GM12874 (cell line): ENCODE data around the gene CLDN19.

Experiments
- TF ChIP-seq, protein P1 (sequence below): IDR thresholded peaks from 2 replicates; pipeline ENCODE4 v1.5.1; 2011; ENCODE audit warnings: low read depth, mild to moderate bottlenecking, control low read depth, low read length, moderate library complexity; ENCODE audit not compliant: insufficient read depth

The CLDN19 gene

DNA sequence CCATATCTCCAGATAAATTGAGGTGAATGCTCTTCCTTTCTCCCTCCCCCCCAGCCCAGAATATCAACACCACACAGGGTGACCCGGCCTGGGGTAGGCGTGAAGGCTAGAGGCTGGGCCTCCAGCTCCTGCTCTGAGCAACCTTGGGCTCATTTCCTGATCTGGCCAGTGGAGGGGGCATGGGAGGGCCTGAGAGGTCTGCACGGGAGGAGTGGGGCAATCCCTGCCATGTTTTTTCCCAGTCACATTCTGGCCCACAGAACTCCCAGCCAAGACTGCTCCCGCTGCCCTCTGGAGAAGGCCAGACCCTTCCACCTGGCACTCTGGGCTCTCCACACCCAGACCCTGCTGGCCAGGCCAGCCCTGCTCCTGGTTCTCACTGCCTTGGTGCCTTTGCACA, 3.9 kb downstream of the CLDN19 start:
- TF ChIP-seq, protein P1, sequence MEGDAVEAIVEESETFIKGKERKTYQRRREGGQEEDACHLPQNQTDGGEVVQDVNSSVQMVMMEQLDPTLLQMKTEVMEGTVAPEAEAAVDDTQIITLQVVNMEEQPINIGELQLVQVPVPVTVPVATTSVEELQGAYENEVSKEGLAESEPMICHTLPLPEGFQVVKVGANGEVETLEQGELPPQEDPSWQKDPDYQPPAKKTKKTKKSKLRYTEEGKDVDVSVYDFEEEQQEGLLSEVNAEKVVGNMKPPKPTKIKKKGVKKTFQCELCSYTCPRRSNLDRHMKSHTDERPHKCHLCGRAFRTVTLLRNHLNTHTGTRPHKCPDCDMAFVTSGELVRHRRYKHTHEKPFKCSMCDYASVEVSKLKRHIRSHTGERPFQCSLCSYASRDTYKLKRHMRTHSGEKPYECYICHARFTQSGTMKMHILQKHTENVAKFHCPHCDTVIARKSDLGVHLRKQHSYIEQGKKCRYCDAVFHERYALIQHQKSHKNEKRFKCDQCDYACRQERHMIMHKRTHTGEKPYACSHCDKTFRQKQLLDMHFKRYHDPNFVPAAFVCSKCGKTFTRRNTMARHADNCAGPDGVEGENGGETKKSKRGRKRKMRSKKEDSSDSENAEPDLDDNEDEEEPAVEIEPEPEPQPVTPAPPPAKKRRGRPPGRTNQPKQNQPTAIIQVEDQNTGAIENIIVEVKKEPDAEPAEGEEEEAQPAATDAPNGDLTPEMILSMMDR: no peak

DNA sequence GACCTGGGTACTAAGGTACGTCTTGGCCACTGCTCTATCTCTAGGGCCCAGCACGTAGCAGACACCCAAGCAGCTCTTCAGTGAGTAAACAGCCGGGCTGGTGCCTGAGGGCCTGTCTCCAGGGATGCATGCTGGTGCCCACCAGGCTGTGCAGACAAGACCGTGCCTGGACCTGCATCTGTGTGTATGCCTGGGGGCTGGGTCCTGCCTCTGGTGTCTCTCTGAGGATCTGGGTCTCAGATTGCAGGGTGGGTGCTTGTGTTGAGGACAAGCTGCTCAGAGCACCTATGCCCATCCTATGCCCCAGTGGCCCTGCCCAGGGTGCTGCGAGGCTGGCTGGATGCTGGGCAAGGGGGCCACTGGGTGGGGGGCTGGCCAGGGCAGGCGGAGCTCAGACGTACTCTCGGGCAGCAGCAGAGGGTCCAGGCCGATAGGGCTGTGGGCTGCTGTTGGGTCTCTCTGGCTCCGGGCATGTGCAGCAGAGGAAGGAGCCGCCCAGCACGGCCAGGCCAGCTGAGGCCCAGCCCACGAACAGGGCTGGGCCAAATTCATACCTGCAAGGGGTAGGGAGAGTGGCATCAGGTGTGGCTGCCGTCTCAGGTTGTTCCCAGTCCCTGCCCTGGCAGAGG, 4.4 kb downstream of the CLDN19 start:
- TF ChIP-seq, protein P1: no peak

DNA sequence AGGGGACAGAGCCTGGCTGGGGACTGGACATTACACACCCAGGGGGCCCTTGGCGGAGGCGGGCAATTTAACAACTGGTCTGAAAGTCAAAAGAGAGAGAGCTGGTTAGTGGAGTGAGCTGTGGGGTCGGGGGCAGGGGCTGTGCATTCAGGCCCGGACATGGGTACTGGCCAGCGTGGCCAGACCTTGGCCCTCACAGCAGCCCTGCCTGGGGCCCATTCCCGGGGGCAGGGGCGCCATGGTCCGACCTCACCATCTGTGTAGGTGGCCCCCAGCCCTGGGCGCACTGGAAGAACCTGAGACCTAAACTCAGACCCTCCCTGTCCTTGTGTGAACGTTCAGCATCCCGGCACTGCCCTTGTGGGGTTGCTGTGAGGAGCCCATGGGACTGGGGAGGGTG, 5.0 kb downstream of the CLDN19 start:
- TF ChIP-seq, protein P1: no peak

DNA sequence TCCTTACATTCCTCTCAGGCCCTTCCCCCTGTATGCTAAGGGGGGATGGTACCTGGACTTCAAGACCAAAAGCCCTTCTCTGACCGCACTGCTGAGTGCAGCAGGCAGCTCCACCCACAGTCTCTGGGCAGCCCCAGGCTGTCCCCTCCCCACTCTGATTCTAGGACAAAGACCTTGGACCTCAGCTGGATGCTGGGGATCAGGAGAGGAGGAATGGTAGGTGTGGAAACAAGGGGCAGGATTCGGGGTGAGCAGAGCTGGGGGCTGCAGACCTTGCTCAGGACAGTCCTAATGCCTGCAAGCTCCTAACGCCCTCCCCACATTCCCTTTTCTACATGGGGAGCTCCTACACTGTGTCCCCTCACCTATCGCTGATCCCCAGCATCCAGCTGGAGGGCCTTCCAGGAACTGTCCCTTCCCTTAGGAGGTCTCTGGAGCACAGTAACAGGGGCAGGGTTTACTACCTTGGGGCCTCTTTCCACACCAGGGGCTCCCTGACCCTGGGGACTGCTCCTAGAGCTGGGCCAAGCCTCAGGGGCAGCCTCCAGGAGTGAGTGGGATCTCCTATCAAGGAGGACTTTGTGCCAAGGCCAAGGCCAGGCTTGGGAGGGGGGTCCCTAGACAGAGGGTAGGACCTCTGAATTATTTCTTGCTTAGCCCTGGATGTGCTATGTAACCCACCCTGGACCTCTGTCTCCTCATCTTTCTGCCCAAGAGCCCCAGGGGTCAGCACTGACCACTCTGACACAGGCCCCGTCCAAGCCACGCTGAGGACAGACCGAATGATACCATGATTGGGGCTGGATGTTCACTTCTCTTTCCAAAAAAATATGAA, 5.6 kb downstream of the CLDN19 start:
- TF ChIP-seq, protein P1: no peak

DNA sequence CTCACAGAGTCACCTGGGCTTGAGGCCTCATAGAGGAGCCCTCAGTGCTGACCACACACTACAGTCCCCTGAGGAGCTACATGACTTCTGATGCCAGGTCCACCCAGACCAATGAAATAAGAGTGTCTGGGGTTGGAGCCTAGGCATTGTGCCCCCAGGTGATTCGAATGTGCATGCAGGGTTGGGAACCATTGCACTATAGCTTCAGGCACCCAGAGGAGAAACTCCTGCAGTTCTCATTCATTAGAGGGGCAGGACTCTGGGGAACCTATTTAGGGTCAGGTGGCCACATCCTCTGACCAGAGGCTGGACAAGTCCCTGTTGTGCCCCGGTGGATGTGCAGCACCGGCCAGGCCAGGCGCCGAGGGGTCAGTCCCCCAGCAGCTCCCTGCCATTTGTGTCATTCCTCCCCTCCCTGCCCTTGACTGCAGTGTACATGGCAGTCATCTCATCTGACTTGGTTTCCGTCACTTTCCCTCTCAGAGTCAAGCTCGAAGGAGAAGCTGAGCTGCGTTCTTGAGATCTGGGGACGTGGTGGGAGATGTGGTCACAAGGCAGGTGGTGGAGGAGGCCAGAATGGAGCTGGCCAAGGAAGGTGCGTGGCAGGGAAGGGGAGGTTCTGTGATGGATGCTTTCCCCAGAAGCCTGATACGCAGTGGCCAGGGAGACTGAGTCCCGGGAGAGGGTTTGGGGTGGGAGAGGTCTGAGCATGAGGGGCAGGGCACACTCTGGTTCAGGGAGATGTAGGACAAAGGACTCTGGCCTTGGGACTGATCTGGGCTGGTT, 6.4 kb downstream of the CLDN19 start:
- TF ChIP-seq, protein P1: no peak

DNA sequence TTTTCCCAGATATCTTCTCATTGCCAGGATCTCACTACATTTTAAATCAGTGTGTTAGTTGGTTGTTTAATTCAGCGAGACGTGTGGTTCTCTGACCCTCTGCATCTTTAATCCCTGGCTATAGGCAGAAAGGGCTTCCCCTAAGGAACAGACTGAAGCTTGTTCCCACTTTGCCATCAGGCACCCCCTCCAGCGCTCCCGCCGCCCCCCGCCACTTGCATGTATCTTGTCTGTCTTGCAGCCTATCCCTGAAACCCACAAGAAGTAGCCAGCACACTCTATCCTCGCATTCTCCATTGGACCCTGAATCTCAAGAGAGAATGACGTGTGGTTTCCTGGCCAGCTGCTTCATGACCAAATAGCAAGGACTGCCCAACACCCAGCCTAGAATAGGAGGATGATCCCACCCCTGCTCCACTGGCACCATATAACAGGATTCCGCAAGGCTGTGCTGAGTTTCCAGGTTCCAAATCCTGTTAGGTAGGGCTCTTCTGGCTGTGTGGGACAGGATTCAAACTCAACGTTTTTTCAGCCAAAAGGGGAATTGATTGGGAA, 7.8 kb downstream of the CLDN19 start:
- TF ChIP-seq, protein P1: no peak

DNA sequence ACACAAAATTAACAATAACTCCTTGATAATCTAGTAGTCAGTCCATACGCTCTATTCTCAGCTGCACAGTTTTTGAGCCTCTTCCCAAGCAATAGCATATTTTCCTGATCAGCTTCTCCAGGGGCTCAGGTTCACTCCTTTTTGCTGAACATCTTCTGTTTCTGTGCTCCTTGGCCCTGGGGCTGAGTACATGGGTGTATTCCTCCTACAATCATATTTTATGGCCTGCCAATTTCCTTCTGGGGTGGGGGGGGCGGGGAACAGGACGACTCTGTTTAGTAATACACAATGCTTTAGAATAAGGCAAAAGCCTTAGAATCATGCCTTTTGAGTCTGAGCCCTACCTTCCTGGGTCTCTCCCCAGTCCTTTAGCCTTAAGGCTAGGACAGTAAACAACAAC, 8.5 kb downstream of the CLDN19 start:
- TF ChIP-seq, protein P1: no peak
